Prostate gland (tissue), 2 donors: ENCODE data around the gene BCAT1. TPM values are rescaled to one million over a fixed set of nuclear protein-coding genes. Genes with fewer than 3 reads are reported as not detected.

Source experiments
- DNase-seq: peaks from one replicate; pipeline ENCODE4 v3.0.0-alpha.2; 2019; ENCODE audit warnings: low spot score
- H3K27ac ChIP-seq, 2 donors: fragments of 200-600 bp; sonication (generic); 2 replicates each; pipeline ENCODE4 v1.5.1; 2017 to 2019
- H3K27me3 ChIP-seq: fragments of 200-600 bp; sonication (generic); replicated peaks from 2 replicates; pipeline ENCODE4 v1.5.1; 2019; ENCODE audit not compliant: insufficient read depth
- H3K36me3 ChIP-seq, 2 donors: fragments of 200-600 bp; sonication (generic); 1 replicate in 1 of 2; 2 replicates in 1 of 2; pipeline versions ENCODE4 v1.5.1 to v1.8.1; 2017 to 2019
- H3K4me1 ChIP-seq: fragments of 200-600 bp; sonication (generic); replicated peaks from 2 replicates; pipeline ENCODE4 v1.5.1; 2019
- H3K4me3 ChIP-seq, 2 donors: fragments of 200-600 bp; sonication (generic); 2 replicates each; pipeline ENCODE4 v1.5.1; 2017 to 2019
- H3K9me3 ChIP-seq: fragments of 200-600 bp; sonication (generic); 2 replicates; pipeline ENCODE4 v1.5.1; 2017
- POLR2A ChIP-seq: fragments of 450-650 bp; IDR thresholded peaks from one replicate; pipeline ENCODE4 v1.6.1; 2016; ENCODE audit warnings: antibody characterized with exemption, mild to moderate bottlenecking
- POLR2AphosphoS5 ChIP-seq: sonication (generic); formaldehyde crosslinking; IDR thresholded peaks from one replicate; pipeline ENCODE4 v1.6.1; 2017; ENCODE audit warnings: antibody characterized with exemption
- WGBS: methylation state at CpG from one replicate; pipeline ENCODE4 v1.1.5; 2018; 5-methylcytosine and 5-hydroxymethylcytosine counted together
- intact Hi-C: fragments of 100-400 bp; cut with DNase I; formaldehyde crosslinking; loops from one replicate; pipeline ENCODE4 v1.14.2; 2022
- total RNA-seq, 2 donors: library from RNA; depleted of rRNA; stranded (reverse); fragments of >200 nt; gene quantifications; one replicate each; pipeline ENCODE4 v1.1.0, GENCODE V29; 2016
- TF ChIP-seq, protein P1 (sequence below), 4 experiments: fragments of 200-600 bp in 2 of 4; fragments of 450-650 bp in 2 of 4; sonication (generic) in 2 of 4; IDR thresholded peaks; 1 replicate in 3 of 4; 2 replicates in 1 of 4; pipeline ENCODE4 v1.5.1; 2016 to 2019; ENCODE audit warnings: antibody characterized with exemption in 4 of 4, mild to moderate bottlenecking in 2 of 4, moderate library complexity in 2 of 4

The BCAT1 gene
- total RNA-seq, 2 donors from 2014 or later, result 0.59 to 43.1 TPM

DNA sequence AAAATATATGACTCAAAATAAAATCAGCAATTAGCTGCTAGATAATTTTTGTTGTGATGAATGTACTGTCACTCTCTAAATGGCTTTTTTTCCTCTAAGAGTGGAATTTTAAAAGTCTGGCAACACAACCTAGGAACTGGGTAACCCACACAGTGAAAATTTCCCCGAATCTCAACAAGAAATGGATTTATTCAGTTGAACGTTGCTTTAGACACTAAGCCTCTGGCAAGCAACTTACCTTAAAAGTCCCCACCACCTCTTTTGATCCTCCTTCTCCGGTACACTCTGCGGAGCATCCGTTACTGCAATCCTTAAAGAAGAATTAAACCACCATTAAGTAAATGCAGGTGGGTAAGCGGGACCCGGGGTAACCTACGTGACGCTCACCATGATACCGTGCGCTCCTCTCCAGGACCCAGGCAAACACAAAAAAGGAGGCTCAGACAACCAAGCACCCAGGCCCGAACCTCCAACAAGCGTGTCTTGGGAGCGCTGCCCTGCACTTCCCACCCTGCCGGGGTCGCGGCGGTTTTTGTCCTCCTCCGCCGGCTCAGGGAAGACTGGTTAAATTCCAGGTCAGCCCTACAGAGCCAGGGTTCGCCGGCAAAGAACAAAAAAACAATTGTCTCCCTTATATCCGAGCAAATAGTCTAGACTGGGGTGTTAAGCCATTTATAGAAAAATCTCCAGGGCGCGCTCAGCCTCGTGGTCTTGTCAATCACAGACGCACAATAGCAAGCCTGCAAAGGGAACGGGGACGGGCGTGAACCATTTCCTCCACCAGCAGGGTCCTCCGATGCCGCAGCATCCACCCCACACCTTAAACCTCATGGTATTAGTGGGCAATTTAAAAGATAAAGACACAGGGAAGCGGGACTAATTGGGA lies 47.1 kb downstream of the BCAT1 start:
- DNase-seq, result no peak
- H3K4me3 ChIP-seq, result no peak overlapping the region
- no peaks in the 10 kb centered on the region for H3K9me3 ChIP-seq
- no peak overlapping the region for H3K27ac ChIP-seq
- no peaks in the 10 kb centered on the region for H3K36me3 ChIP-seq
- TF ChIP-seq POLR2AphosphoS5 (no peak), POLR2A (no peak)
- TF ChIP-seq, protein P1, sequence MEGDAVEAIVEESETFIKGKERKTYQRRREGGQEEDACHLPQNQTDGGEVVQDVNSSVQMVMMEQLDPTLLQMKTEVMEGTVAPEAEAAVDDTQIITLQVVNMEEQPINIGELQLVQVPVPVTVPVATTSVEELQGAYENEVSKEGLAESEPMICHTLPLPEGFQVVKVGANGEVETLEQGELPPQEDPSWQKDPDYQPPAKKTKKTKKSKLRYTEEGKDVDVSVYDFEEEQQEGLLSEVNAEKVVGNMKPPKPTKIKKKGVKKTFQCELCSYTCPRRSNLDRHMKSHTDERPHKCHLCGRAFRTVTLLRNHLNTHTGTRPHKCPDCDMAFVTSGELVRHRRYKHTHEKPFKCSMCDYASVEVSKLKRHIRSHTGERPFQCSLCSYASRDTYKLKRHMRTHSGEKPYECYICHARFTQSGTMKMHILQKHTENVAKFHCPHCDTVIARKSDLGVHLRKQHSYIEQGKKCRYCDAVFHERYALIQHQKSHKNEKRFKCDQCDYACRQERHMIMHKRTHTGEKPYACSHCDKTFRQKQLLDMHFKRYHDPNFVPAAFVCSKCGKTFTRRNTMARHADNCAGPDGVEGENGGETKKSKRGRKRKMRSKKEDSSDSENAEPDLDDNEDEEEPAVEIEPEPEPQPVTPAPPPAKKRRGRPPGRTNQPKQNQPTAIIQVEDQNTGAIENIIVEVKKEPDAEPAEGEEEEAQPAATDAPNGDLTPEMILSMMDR (IDR thresholded peaks at IDR 0.05), result no peak
- WGBS, result 44% methylated on average over 33 of the region's 33 CpGs
- intact Hi-C loops, result no loop called here
- H3K4me1 ChIP-seq, result no peaks in the 10 kb centered on the region
- peaks cover 8% of the 10 kb centered on the region for H3K27me3 ChIP-seq

DNA sequence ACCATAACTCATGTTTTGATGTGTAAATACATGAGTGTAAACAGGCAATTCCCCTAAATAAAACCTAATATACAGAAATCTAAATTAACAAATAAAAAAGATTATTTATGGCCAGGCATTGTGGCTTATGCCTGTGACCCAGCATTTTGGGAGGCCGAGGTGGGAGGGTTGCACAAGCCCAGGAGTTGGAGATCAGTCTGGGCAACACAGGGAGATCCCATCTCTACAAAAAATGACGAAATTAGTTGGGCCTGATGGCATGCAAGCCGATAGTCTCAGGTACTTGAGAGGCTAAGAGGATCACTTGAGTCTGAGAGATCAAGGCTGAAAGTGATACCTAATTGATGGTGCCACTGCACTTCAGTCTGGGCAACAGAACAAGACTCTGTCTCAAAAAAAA lies 48.7 kb downstream of the BCAT1 start:
- no peak overlapping the region for H3K27ac ChIP-seq

DNA sequence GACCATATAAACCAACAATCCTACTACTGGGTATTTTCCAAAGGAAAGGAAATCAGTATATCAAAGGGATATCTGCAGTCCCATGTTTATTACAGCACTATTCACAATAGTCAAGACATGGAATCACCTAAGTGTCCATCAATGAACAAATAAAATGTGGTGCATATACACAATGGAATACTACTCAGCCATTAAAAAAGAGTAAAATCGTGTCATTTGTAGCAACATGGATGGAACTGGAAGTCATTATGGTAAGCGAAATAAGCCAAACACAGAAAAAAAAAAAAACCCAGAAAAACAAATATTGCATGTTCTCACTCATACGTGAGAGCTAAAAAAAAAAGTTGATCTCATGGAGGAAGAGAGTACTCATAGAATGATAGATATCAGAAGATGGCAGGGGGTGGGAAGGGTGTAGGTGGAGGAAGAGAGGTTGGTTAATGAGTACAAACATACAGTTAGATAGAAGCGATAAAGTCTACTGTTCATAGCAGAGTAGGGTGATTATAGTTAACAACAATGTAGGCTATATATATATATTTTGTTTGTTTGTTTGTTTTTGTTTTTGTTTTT lies 49.3 kb downstream of the BCAT1 start:
- no peak for DNase-seq
- Histone ChIP-seq H3K27ac (no peak overlapping the region), H3K4me3 (no peak overlapping the region), H3K27me3 (peaks cover 8% of the 10 kb centered on the region), H3K36me3 (no peaks in the 10 kb centered on the region), H3K9me3 (no peaks in the 10 kb centered on the region), H3K4me1 (no peaks in the 10 kb centered on the region)
- no peak for TF ChIP-seq POLR2AphosphoS5
- TF ChIP-seq, protein P1 (IDR thresholded peaks at IDR 0.05), result no peak
- intact Hi-C loops, result no loop called here
- WGBS, result 96% methylated on average over 4 of the region's 4 CpGs

More for the DNA sequence above, 48.7 kb downstream of the BCAT1 start:
- intact Hi-C loops, result no loop called here
- Histone ChIP-seq H3K36me3 (no peaks in the 10 kb centered on the region), H3K27me3 (peaks cover 8% of the 10 kb centered on the region), H3K9me3 (no peaks in the 10 kb centered on the region), H3K4me1 (no peaks in the 10 kb centered on the region), H3K4me3 (no peak overlapping the region)
- no peak for DNase-seq
- 92% methylated on average over 3 of the region's 3 CpGs for WGBS
- TF ChIP-seq POLR2AphosphoS5 (no peak), POLR2A (no peak)
- TF ChIP-seq, protein P1 (IDR thresholded peaks at IDR 0.05), result no peak

DNA sequence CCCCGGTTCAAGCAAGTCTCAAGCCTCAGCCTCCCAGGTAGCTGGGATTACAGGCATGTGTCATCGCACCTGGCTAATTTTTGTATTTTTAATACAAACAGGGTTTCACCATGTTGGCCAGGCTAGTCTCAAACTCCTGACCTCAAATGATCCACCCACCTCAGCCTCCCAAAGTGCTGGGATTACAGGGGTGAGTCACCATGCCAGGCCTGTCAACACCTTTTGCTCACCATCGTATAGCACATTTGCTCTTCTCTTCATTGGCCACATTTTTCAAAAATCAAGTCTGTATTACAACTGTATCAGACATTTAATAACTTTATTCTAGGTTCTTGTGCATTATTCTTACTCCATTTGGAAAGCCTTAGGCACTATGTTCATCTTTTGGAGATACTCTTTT lies 50.3 kb downstream of the BCAT1 start:
- DNase-seq, result no peak
- Histone ChIP-seq H3K36me3 (no peaks in the 10 kb centered on the region), H3K4me1 (no peaks in the 10 kb centered on the region), H3K27ac (no peak overlapping the region), H3K9me3 (no peaks in the 10 kb centered on the region), H3K27me3 (peaks cover 6% of the 10 kb centered on the region), H3K4me3 (no peak overlapping the region)
- TF ChIP-seq POLR2AphosphoS5, result no peak
- no peak for TF ChIP-seq POLR2A
- TF ChIP-seq, protein P1 (IDR thresholded peaks at IDR 0.05), result no peak
- 100% methylated on average over 3 of the region's 3 CpGs for whole genome bisulfite sequencing
- intact Hi-C loops, result no loop called here
